Measurements from ENCODE around the gene ZBTB43. TPM values are rescaled to one million over a fixed set of nuclear protein-coding genes. Genes with fewer than 3 reads are reported as not detected.
A peak's percentile ranks its signal among the peaks of the same experiment; 100 is the strongest.

Gene ZBTB43, protein sequence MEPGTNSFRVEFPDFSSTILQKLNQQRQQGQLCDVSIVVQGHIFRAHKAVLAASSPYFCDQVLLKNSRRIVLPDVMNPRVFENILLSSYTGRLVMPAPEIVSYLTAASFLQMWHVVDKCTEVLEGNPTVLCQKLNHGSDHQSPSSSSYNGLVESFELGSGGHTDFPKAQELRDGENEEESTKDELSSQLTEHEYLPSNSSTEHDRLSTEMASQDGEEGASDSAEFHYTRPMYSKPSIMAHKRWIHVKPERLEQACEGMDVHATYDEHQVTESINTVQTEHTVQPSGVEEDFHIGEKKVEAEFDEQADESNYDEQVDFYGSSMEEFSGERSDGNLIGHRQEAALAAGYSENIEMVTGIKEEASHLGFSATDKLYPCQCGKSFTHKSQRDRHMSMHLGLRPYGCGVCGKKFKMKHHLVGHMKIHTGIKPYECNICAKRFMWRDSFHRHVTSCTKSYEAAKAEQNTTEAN
- 10 to 100 TPM; 12.1 to 25.1 (median 13.5) TPM for total RNA-seq

DNA sequence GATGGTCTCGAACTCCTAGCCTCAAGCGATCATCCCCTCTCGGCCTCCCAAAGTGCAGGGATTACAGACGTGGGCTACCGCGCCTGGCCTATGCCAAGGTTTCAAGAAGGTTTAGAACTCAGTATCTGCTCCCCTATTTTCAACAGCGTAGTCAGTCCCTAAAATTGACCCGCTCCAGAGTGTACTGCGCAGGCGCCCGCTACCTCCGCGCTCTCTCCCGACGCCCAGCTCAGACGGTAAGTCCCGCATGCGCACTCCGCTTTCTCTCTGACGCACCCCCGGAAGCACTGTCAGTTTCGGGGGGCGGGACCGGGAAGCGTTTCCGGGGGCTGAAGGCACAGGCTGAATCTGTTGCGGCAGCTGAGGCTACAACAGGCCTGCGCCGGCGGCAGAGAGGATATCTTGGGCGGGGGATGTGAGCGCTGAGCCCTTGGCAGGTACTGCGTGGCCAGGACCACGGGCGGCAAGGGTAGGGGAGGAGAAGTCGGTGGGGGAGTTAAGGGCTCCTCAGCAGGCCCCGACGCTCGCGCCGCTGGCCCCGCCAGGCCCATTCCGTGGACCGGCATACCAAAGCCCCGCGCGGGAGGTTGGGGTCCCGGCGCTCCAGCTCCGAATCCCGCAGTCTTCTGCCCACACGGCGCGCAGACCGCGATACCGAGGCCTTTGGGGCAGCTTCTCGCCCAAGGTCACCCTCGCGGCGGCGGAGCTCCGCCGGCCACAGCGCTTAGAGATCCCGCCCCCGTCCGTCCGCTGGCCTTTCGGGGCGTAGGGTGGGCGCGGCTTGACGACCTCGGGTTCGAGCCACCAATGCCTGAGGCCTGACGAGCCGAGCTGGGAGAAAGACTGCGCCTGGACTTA is at the start of gene ZBTB43:
Gene ZBTB43 (plus strand): TSS at position 345 of the 858 bp plus-strand sequence. CDS start 27,470 bp downstream, outside the sequence.
- intact Hi-C loops (cut with DNase I): no loop called here
- Histone ChIP-seq H3K4me3 (replicated peaks in 1 of 3) (peak within 1 kb of the TSS; percentile 48 to 92 (median 77)), H3K36me3 (no peaks in the 10 kb centered on the region), H3K27me3 (no peaks in the 10 kb centered on the region), H3K9me3 (no peaks in the 10 kb centered on the region), H3K4me1 (peaks cover 23 to 31% of the 10 kb centered on the region in 2 donors), H3K27ac (peak within 1 kb of the TSS; percentile 36 to 78 (median 59))
- peak; percentile 96 to 98 for DNase-seq
- WGBS, 2 donors: 3 to 10% methylated on average over 14 to 37 of the region's 79 CpGs
- TF ChIP-seq POLR2A (IDR thresholded peaks at IDR 0.05): peak; percentile 44 to 88
- TF ChIP-seq, protein P1, sequence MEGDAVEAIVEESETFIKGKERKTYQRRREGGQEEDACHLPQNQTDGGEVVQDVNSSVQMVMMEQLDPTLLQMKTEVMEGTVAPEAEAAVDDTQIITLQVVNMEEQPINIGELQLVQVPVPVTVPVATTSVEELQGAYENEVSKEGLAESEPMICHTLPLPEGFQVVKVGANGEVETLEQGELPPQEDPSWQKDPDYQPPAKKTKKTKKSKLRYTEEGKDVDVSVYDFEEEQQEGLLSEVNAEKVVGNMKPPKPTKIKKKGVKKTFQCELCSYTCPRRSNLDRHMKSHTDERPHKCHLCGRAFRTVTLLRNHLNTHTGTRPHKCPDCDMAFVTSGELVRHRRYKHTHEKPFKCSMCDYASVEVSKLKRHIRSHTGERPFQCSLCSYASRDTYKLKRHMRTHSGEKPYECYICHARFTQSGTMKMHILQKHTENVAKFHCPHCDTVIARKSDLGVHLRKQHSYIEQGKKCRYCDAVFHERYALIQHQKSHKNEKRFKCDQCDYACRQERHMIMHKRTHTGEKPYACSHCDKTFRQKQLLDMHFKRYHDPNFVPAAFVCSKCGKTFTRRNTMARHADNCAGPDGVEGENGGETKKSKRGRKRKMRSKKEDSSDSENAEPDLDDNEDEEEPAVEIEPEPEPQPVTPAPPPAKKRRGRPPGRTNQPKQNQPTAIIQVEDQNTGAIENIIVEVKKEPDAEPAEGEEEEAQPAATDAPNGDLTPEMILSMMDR (IDR thresholded peaks at IDR 0.05): no peak

DNA sequence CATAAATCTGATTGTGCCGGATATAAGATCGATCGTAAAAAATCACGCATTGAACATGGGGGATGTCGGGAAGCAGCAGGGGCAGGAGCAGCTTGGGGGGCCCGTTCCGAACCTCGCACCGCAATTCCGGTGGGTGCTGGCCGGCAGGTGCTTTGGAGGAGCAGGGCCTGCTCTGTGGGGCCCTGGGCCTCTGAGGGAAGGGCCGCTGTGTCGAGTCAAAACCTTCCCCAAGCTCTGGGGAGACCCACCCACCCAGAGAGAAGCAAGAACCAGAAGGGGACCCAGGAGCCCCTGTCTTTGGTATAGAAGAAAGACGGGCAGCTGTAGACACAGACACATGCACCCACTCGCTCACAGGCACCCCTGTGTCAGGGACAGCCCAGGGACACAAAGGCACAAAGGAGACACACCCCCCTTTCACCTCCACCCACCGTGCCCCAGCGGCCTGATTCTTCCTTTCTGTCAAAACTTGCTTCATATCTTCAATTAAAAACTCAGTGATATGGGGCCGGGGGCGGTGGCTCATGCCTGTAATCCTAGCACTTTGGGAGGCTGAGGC is 49.4 kb upstream of the ZBTB43 start:
- TF ChIP-seq, protein P1 (IDR thresholded peaks at IDR 0.05): no peak
- no peak for TF ChIP-seq POLR2A (IDR thresholded peaks at IDR 0.05)
- no peak overlapping the region for H3K27ac ChIP-seq
- WGBS, 2 donors: 85 to 91% methylated on average over 17 to 19 of the region's 19 CpGs
- intact Hi-C loops (cut with DNase I): no loop called here
- DNase-seq: no peak
- no peaks in the 10 kb centered on the region for H3K9me3 ChIP-seq
- no peaks in the 10 kb centered on the region for H3K36me3 ChIP-seq
- H3K27me3 ChIP-seq: no peaks in the 10 kb centered on the region
- H3K4me3 ChIP-seq (replicated peaks in 1 of 3): no peak overlapping the region
- no peaks in the 10 kb centered on the region for H3K4me1 ChIP-seq

DNA sequence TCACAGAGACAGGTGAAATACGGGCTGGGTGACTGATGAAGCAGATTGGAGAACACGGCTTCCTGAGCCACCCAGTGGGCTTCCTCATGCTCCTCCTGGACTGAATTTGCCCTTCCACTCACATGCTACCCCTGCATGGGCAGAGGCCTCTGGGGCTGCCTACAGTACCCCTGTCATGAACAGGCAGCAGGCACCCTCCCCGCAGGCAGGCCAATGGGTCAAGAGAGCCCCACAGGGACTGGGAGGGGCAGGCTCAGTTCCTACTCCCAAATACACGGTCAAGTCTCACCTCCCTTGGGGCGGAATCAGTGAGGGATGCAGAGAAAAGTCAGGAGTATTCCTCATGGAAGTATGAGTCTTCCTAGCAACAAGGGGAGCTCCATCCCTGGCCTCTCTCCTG is 48.6 kb upstream of the ZBTB43 start:
- TF ChIP-seq, protein P1 (IDR thresholded peaks at IDR 0.05): no peak
- TF ChIP-seq POLR2A (IDR thresholded peaks at IDR 0.05): no peak
- WGBS, 2 donors: 85 to 88% methylated on average over 5 of the region's 5 CpGs
- H3K27ac ChIP-seq: no peak overlapping the region
- H3K36me3 ChIP-seq: no peaks in the 10 kb centered on the region
- no peak overlapping the region for H3K4me3 ChIP-seq (replicated peaks in 1 of 3)
- no peaks in the 10 kb centered on the region for H3K9me3 ChIP-seq
- intact Hi-C loops (cut with DNase I): no loop called here
- H3K4me1 ChIP-seq: no peaks in the 10 kb centered on the region
- H3K27me3 ChIP-seq: no peaks in the 10 kb centered on the region
- DNase-seq: no peak

DNA sequence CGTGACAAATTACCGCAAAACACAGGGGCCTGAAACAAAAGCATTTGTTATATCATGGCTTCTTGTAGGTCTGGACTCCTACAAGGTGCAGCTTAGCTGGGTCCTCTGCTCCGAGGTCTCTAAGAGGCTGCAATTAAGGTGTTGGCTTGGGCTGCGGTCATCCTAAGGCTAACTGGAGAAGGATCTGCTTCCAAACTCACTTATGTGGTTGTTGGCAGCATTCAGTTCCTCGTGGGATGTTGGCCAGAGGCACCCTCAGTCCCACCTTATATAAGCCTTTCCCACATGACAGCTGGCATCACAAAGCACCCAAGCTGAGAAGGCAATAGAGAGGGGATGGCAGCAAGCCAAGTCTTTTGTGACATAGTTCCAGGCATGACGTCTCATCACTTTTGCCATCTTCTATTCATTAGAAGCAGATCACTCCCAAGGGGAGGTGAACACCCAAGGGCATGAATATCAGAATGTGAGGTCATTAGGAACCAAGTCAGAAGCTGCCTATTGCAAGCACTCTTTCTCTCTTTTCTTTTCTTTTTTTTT is 47.9 kb upstream of the ZBTB43 start:
- no peak for DNase-seq
- Histone ChIP-seq H3K36me3 (no peaks in the 10 kb centered on the region), H3K9me3 (no peaks in the 10 kb centered on the region), H3K27me3 (no peaks in the 10 kb centered on the region), H3K4me3 (replicated peaks in 1 of 3) (no peak overlapping the region), H3K4me1 (no peaks in the 10 kb centered on the region), H3K27ac (no peak overlapping the region)
- intact Hi-C loops (cut with DNase I): no loop called here
- WGBS, 2 donors: 57 to 79% methylated on average over 6 of the region's 6 CpGs
- TF ChIP-seq, protein P1 (IDR thresholded peaks at IDR 0.05): no peak
- TF ChIP-seq POLR2A (IDR thresholded peaks at IDR 0.05): no peak

All from thyroid gland (tissue), 4 donors.